RWPE1 (cell line): ENCODE measurements around the gene WDR7.
A peak's percentile ranks its signal among the peaks of the same experiment; 100 is the strongest.

Experiments
- CTCF ChIA-PET: fragments of 350-600 bp; sonication (Branson Sonifier 250); formaldehyde crosslinking; extraction: SDS; loops from one replicate; lab custom pipeline; 2021; lab: Yijun Ruan, JAX
- POLR2A ChIA-PET: fragments of 400-600 bp; formaldehyde crosslinking; extraction: SDS; loops from one replicate; lab custom pipeline; 2020; ENCODE audit warnings: antibody characterized with exemption; ENCODE audit not compliant: low non-redundant PET; lab: Yijun Ruan, JAX
- DNase-seq: peaks from one replicate; pipeline ENCODE4 v3.0.0; 2012; ENCODE audit warnings: low spot score
- H3K27ac ChIP-seq: fragments of 450-650 bp; 2 replicates; pipeline ENCODE4 v1.5.1; 2017
- CTCF ChIP-seq: fragments of 450-650 bp; conservative IDR thresholded peaks from 2 replicates; pipeline ENCODE4 v1.5.1; 2017; ENCODE audit warnings: low read depth, mild to moderate bottlenecking

The WDR7 gene

DNA sequence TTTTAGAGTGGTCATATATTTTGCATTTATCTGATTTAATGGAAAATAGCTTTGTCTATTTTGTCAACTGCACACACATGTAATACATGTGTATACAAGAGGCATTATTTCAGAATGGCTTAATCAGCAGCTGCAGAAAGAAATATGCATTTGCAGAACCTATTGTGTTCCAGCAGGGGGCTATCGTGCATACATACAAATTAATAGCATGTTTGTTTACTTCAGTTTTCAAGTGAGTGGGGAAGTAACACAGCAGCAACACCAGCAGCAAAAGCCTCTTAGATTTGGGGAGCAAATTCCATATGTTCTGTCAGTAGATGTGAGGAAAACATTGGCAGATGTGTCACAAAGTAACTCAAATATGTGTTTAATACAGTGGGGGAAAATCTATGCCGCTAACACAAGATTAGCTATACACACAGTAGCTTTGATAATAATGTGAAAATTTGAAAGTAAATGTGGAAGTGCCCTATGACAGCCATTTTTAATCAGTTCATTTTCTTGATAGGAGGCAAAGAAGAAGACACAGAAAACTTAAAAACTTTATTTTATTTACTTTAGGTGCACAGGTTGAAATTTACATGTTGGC, 218.1 kb downstream of the WDR7 start:
- CTCF ChIA-PET: interaction anchor here (0.5 to 1.3 kb wide), 3 partner anchors 96 to 693 kb away, joined by 3 to 5 read pairs (median 3); no protein-coding TSS in a partner anchor
- POLR2A ChIA-PET: no interaction called here
- TF ChIP-seq CTCF: peak; percentile 76
- no peak overlapping the region for H3K27ac ChIP-seq
- peak; percentile 2 for DNase-seq

- ChIA-PET CTCF (interaction anchor here (0.5 kb wide), 1 partner anchor 8 kb away, joined by 3 read pairs; no protein-coding TSS in a partner anchor), POLR2A (no interaction called here)
- no peak for TF ChIP-seq CTCF
- no peak for DNase-seq
- no peak overlapping the region for H3K27ac ChIP-seq
Observed at GRCh38 chr18:56870982-56871381, 219.8 kb downstream of the WDR7 start.

GRCh38 chr18:56872140-56872539, 221.0 kb downstream of the WDR7 start:
- ChIA-PET POLR2A (no interaction called here), CTCF (interaction anchor here (0.5 kb wide), 1 partner anchor 352 kb away, joined by 3 read pairs; no protein-coding TSS in a partner anchor)
- DNase-seq: no peak
- no peak overlapping the region for H3K27ac ChIP-seq
- no peak for TF ChIP-seq CTCF

DNA sequence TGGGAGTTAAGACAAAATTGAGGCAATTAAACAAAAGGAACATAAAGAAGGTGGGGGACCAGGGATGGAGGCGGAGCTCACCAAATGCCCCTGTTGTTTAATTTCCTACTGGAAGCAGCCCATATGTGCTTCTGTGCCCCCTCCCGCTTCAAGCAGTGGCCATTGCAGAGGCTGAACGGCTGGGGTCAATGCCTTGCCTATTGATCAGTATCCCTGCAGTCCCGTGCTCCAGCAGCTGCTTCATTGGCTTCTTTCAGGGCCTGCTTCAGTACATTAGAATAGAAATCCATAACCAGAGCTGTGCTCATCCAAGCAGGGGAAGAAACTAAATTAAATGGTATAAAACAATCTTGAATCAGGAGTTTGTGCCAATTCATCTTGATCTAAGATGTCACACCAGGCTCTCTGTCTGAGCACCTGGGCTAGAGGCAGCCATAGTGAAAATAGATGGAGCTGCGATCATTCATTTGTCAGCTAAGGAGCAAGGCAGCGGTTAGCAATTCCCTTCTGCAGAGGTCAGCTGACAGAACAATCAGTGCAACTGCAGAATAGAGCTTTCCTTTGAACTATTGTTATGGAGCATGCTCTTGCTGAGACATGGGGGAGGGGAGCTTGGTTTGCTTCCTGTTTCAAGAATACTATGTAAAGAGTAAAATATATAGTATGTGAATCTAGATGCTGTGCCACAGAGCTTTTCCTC, 222.4 kb downstream of the WDR7 start:
- DNase-seq: no peak
- ChIA-PET CTCF (no interaction called here), POLR2A (no interaction called here)
- H3K27ac ChIP-seq: no peak overlapping the region
- no peak for TF ChIP-seq CTCF

- CTCF ChIA-PET: no interaction called here
- no peak overlapping the region for H3K27ac ChIP-seq
- POLR2A ChIA-PET: no interaction called here
- TF ChIP-seq CTCF: no peak
- no peak for DNase-seq
Observed at GRCh38 chr18:56878711-56879110, 227.6 kb downstream of the WDR7 start.

DNA sequence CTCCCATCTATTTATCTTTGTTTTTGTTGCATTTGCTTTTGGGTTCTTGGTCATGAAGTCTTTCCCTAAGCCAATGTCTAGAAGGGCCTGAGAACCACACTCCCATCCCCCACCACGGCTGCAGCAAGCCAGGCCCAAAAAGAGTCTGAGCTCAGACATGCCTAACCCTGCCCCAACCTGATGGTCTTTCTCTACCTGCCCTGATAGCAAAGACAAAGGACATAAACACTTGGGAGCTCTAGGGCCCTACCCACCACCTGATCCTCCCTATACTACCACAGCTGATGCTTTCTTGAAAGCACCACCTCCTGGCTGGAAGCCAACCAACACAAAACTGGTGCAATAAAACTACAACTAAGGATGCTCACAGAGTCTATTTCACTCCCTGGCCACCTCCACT, 233.4 kb downstream of the WDR7 start:
- ChIA-PET CTCF (no interaction called here), POLR2A (no interaction called here)
- TF ChIP-seq CTCF: no peak
- no peak overlapping the region for H3K27ac ChIP-seq
- DNase-seq: no peak
